GOT3 (cell line): ENCODE data around the gene IL26.
"Not testable (repeated sequence)": the region's sequence is repeated elsewhere in the genome, so short reads cannot be mapped to it uniquely, and the experiment has no call there.

Experiments
- DNase-seq: peaks from one replicate; lab custom pipeline; 2025; ENCODE audit warnings: mixed read lengths; lab: John Stamatoyannopoulos, UW

The IL26 gene

GRCh38 chr12:68239309-68239982 is 13.8 kb upstream of the IL26 start:
- no peak for DNase-seq

GRCh38 chr12:68237619-68238018 is 12.0 kb upstream of the IL26 start:
- no peak for DNase-seq

- no peak for DNase-seq
Measured at GRCh38 chr12:68237078-68237477, 11.5 kb upstream of the IL26 start.

- no peak for DNase-seq
Measured at GRCh38 chr12:68236421-68237059, 10.9 kb upstream of the IL26 start.

- no peak for DNase-seq
Measured at GRCh38 chr12:68235576-68235975, 10.0 kb upstream of the IL26 start.

GRCh38 chr12:68234140-68234539 is 8.5 kb upstream of the IL26 start:
- no peak for DNase-seq

GRCh38 chr12:68233498-68233897 is 7.9 kb upstream of the IL26 start:
- DNase-seq, result no peak

GRCh38 chr12:68231691-68232090 is 6.1 kb upstream of the IL26 start:
- no peak for DNase-seq

GRCh38 chr12:68231229-68231628 is 5.6 kb upstream of the IL26 start:
- no peak for DNase-seq

- DNase-seq, result no peak
Measured at GRCh38 chr12:68229956-68230355, 4.3 kb upstream of the IL26 start.

GRCh38 chr12:68227356-68227755 is 1.7 kb upstream of the IL26 start:
- no peak for DNase-seq

- no peak for DNase-seq
Measured at GRCh38 chr12:68224613-68225285, 861 bp downstream of the IL26 start.

GRCh38 chr12:68223067-68223747 is 2.4 kb downstream of the IL26 start:
- peak; percentile 72 for DNase-seq

GRCh38 chr12:68222326-68222725 is 3.3 kb downstream of the IL26 start:
- DNase-seq, result no peak

- no peak for DNase-seq
Measured at GRCh38 chr12:68221497-68221896, 4.1 kb downstream of the IL26 start.

GRCh38 chr12:68210875-68211274 is 14.7 kb downstream of the IL26 start:
- DNase-seq, result no peak

- not testable (repeated sequence) for DNase-seq
Measured at GRCh38 chr12:68209048-68209728, 16.4 kb downstream of the IL26 start.

- DNase-seq, result no peak
Measured at GRCh38 chr12:68207276-68207675, 18.3 kb downstream of the IL26 start.

- DNase-seq, result no peak
Measured at GRCh38 chr12:68206446-68206845, 19.2 kb downstream of the IL26 start.

GRCh38 chr12:68203460-68203875 is 22.1 kb downstream of the IL26 start:
- DNase-seq, result no peak

- no peak for DNase-seq
Measured at GRCh38 chr12:68200854-68201253, 24.8 kb downstream of the IL26 start.

- no peak for DNase-seq
Measured at GRCh38 chr12:68199127-68199526, 26.5 kb downstream of the IL26 start.
